Measurements from ENCODE around the gene TBC1D32.
"Not testable (repeated sequence)": the region's sequence is repeated elsewhere in the genome, so short reads cannot be mapped to it uniquely, and the experiment has no call there.

The TBC1D32 gene

GRCh38 chr6:121305957-121306607 is 28.2 kb downstream of the TBC1D32 start (continued):
- TF ChIP-seq, protein P1, sequence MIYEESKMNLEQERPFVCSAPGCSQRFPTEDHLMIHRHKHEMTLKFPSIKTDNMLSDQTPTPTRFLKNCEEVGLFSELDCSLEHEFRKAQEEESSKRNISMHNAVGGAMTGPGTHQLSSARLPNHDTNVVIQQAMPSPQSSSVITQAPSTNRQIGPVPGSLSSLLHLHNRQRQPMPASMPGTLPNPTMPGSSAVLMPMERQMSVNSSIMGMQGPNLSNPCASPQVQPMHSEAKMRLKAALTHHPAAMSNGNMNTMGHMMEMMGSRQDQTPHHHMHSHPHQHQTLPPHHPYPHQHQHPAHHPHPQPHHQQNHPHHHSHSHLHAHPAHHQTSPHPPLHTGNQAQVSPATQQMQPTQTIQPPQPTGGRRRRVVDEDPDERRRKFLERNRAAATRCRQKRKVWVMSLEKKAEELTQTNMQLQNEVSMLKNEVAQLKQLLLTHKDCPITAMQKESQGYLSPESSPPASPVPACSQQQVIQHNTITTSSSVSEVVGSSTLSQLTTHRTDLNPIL (CRISPR knock-in tag; IDR thresholded peaks at IDR 0.05; ENCODE audit: low read depth) = no peak
- no peak for TF ChIP-seq TSHZ2 (CRISPR knock-in tag; IDR thresholded peaks at IDR 0.05)

- TF ChIP-seq BACH2 (CRISPR knock-in tag; IDR thresholded peaks at IDR 0.05; ENCODE audit: borderline replicate concordance) (no peak), ZFP30 (CRISPR knock-in tag; IDR thresholded peaks at IDR 0.05) (no peak), GLIS3 (CRISPR knock-in tag; IDR thresholded peaks at IDR 0.05) (no peak), ZNF565 (CRISPR knock-in tag; conservative IDR thresholded peaks at IDR 0.05; ENCODE audit: low read depth) (no peak), ESRRG (CRISPR knock-in tag; IDR thresholded peaks at IDR 0.05) (no peak), CSDC2 (CRISPR knock-in tag; IDR thresholded peaks at IDR 0.05) (no peak), CSRNP3 (CRISPR knock-in tag; IDR thresholded peaks at IDR 0.05) (no peak), SNAI2 (CRISPR knock-in tag; IDR thresholded peaks at IDR 0.05) (no peak), ZNF8 (CRISPR knock-in tag; IDR thresholded peaks at IDR 0.05) (no peak), OSR1 (CRISPR knock-in tag; IDR thresholded peaks at IDR 0.05) (no peak), ARNTL (CRISPR knock-in tag; IDR thresholded peaks at IDR 0.05; ENCODE audit: borderline replicate concordance, low read depth) (no peak), TSHZ2 (CRISPR knock-in tag; IDR thresholded peaks at IDR 0.05) (no peak), TCF4 (CRISPR knock-in tag; IDR thresholded peaks at IDR 0.05; ENCODE audit: borderline replicate concordance) (no peak)
- ATAC-seq = no peak
These were observed 31.4 kb downstream of the TBC1D32 start for GRCh38 chr6:121302882-121303281.

DNA sequence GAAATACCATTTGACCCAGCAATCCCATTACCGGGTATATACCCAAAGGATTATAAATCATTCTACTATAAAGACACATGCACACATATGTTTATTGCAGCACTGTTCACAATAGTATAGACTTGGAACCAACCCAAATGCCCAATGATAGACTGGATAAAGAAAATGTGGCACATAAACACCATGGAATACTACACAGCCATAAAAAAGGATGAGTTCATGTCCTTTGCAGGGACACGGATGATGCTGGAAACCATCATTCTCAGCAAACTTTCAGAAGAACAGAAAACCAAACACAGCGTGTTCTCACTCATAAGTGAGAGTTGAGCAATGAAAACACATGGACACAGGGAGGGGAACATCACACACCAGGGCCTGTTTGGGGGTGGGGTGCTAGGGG is 33.1 kb downstream of the TBC1D32 start:
- ATAC-seq = not testable (repeated sequence)

DNA sequence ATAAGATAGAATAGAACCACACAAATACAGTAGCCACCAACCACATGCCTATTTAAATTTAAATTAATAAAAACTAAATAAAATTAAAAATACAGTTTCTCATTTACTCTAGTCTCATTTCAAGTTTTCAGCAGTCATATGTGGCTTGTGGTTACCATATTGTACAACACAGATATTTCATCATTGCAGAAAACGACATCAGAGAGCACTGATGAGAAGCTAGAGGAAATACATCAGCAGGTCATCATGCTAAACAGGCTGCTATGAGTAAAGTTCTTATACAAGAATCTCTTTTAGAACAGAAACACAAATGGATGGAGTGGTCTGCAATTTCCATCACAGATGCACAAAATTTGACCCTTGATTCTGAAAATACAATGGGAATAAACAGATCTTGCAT is 36.6 kb downstream of the TBC1D32 start:
- TF ChIP-seq CSRNP3 (CRISPR knock-in tag; IDR thresholded peaks at IDR 0.05) (no peak), OSR1 (CRISPR knock-in tag; IDR thresholded peaks at IDR 0.05) (no peak), TOX (CRISPR knock-in tag; IDR thresholded peaks at IDR 0.05; ENCODE audit: borderline replicate concordance) (no peak), ZNF565 (CRISPR knock-in tag; conservative IDR thresholded peaks at IDR 0.05; ENCODE audit: low read depth) (no peak), GLIS3 (CRISPR knock-in tag; IDR thresholded peaks at IDR 0.05) (no peak), POU6F1 (CRISPR knock-in tag; IDR thresholded peaks at IDR 0.05; ENCODE audit: borderline replicate concordance, low read depth) (no peak), ZNF8 (CRISPR knock-in tag; IDR thresholded peaks at IDR 0.05) (no peak), CSDC2 (CRISPR knock-in tag; IDR thresholded peaks at IDR 0.05) (no peak), SNAI2 (CRISPR knock-in tag; IDR thresholded peaks at IDR 0.05) (no peak), ARNTL (CRISPR knock-in tag; IDR thresholded peaks at IDR 0.05; ENCODE audit: borderline replicate concordance, low read depth) (no peak), ESRRG (CRISPR knock-in tag; IDR thresholded peaks at IDR 0.05) (no peak), ZNF70 (CRISPR knock-in tag; IDR thresholded peaks at IDR 0.05) (no peak)
- TF ChIP-seq, protein P2, sequence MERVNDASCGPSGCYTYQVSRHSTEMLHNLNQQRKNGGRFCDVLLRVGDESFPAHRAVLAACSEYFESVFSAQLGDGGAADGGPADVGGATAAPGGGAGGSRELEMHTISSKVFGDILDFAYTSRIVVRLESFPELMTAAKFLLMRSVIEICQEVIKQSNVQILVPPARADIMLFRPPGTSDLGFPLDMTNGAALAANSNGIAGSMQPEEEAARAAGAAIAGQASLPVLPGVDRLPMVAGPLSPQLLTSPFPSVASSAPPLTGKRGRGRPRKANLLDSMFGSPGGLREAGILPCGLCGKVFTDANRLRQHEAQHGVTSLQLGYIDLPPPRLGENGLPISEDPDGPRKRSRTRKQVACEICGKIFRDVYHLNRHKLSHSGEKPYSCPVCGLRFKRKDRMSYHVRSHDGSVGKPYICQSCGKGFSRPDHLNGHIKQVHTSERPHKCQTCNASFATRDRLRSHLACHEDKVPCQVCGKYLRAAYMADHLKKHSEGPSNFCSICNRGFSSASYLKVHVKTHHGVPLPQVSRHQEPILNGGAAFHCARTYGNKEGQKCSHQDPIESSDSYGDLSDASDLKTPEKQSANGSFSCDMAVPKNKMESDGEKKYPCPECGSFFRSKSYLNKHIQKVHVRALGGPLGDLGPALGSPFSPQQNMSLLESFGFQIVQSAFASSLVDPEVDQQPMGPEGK (CRISPR knock-in tag; IDR thresholded peaks at IDR 0.05; ENCODE audit: borderline replicate concordance) = no peak
- ATAC-seq = no peak
